Smooth muscle cell (in vitro differentiated cells): ENCODE results near the gene MEIS1. TPM values are rescaled to one million over a fixed set of nuclear protein-coding genes. Genes with fewer than 3 reads are reported as not detected.

Source experiments
- DNase-seq: peaks from one replicate; lab custom pipeline; 2025; ENCODE audit not compliant: unreplicated experiment; lab: John Stamatoyannopoulos, UW
- H2AFZ ChIP-seq: fragments of 200-600 bp; sonication (generic); 2 replicates; pipeline ENCODE4 v1.6.0; 2016; ENCODE audit warnings: antibody characterized with exemption, low read depth, mild to moderate bottlenecking
- H3F3A ChIP-seq: fragments of 200-600 bp; sonication (generic); 2 replicates; pipeline ENCODE4 v1.6.0; 2017; ENCODE audit warnings: antibody characterized with exemption, low read depth
- H3K27ac ChIP-seq: fragments of 200-600 bp; sonication (generic); 2 replicates; pipeline ENCODE4 v1.5.1; 2016; ENCODE audit warnings: low read depth, mild to moderate bottlenecking
- H3K27me3 ChIP-seq: fragments of 200-600 bp; sonication (generic); 2 replicates; pipeline ENCODE4 v1.6.1; 2016; ENCODE audit warnings: low read depth, mild to moderate bottlenecking
- H3K36me3 ChIP-seq: fragments of 200-600 bp; sonication (generic); 2 replicates; pipeline ENCODE4 v1.5.1; 2016; ENCODE audit warnings: low read depth
- H3K4me1 ChIP-seq: fragments of 200-600 bp; sonication (generic); 2 replicates; pipeline ENCODE4 v1.5.1; 2016; ENCODE audit warnings: low read depth
- H3K4me2 ChIP-seq: fragments of 200-600 bp; sonication (generic); 2 replicates; pipeline ENCODE4 v1.6.0; 2016; ENCODE audit warnings: mild to moderate bottlenecking
- H3K4me3 ChIP-seq: fragments of 200-600 bp; sonication (generic); 2 replicates; pipeline ENCODE4 v1.5.1; 2016; ENCODE audit warnings: mild to moderate bottlenecking
- H3K79me2 ChIP-seq: fragments of 200-600 bp; sonication (generic); 2 replicates; pipeline ENCODE4 v1.6.0; 2016; ENCODE audit warnings: low read depth, mild to moderate bottlenecking
- H3K9ac ChIP-seq: fragments of 200-600 bp; sonication (generic); 2 replicates; pipeline ENCODE4 v1.6.0; 2016; ENCODE audit warnings: low read depth
- H3K9me3 ChIP-seq: fragments of 200-600 bp; sonication (generic); replicated peaks from 2 replicates; pipeline ENCODE4 v1.5.1; 2016; ENCODE audit warnings: low read depth
- H4K20me1 ChIP-seq: fragments of 200-600 bp; sonication (generic); 2 replicates; pipeline ENCODE4 v1.6.0; 2016; ENCODE audit warnings: low read depth
- WGBS: methylation state at CpG from one replicate; pipeline ENCODE4 v1.1.7; 2016; ENCODE audit warnings: low lambda C conversion rate; 5-methylcytosine and 5-hydroxymethylcytosine counted together
- polyA plus RNA-seq: library from polyadenylated mRNA; unstranded; fragments of >200 nt; fragmentation: Nextera tagmentation; extraction: Ambion mirVana; gene quantifications from 2 replicates; pipeline ENCODE4 v1.2.1, GENCODE V29; 2016
- total RNA-seq: library from RNA; depleted of rRNA; stranded (reverse); fragments of >200 nt; gene quantifications from 2 replicates; pipeline ENCODE4 v1.2.3, GENCODE V29; 2014
- TF ChIP-seq, protein P1 (sequence below): fragments of 200-600 bp; sonication (generic); IDR thresholded peaks from 2 replicates; pipeline ENCODE4 v1.5.1; 2017; ENCODE audit warnings: borderline replicate concordance, mild to moderate bottlenecking, antibody characterized with exemption; ENCODE audit not compliant: insufficient read depth, poor library complexity, severe bottlenecking

Gene MEIS1
- total and polyA plus RNA-seq, 2 experiments from 2014 or later: 15.6 to 15.8 TPM

DNA sequence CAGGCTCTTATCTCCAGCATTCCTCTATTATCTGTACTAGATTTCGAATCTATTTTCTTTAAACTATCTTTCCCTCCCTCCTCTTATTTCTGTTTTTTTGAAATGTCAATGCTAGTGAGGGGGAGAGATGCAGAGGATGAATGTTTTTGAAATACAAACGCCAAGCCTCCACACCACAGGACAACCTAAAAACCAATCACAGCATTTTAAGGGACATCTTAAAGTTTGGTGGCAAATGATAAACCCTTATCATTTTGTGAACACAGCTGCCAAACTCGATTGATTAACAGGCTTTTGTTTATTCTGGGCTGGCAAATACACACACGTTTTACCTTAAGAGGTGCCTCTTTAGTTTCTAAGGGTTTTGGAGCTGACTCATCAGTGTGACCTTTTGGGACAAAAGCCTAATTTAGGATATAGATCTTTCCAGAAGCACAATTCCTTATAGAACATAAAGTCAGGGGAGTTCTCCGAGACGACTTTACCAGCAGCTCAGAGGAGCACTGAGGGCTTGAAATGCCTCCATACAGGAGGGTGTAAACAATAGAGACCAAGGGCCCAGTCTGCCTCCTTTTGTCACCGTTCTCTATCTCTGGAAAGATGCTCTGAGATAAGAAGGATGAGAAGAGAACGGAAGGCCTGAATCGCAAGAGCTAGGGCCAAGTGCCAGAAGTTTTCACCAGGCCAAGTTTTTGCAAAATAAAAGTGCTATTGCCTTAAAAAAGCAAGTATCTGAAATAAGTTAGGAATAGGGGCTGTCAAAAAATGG, 4.2 kb upstream of the MEIS1 start:
- Histone ChIP-seq H2AFZ (peak overlapping the region; percentile 59), H3K9me3 (no peaks in the 10 kb centered on the region), H3K27ac (no peak overlapping the region), H3K4me2 (no peak overlapping the region), H3K4me3 (peak overlapping the region; percentile 1), H3K79me2 (peaks cover 5% of the 10 kb centered on the region), H3K27me3 (peaks cover 11% of the 10 kb centered on the region), H3F3A (peaks cover 11% of the 10 kb centered on the region), H3K36me3 (no peaks in the 10 kb centered on the region), H3K4me1 (peaks cover 23% of the 10 kb centered on the region), H3K9ac (no peak overlapping the region), H4K20me1 (no peaks in the 10 kb centered on the region)
- TF ChIP-seq, protein P1, sequence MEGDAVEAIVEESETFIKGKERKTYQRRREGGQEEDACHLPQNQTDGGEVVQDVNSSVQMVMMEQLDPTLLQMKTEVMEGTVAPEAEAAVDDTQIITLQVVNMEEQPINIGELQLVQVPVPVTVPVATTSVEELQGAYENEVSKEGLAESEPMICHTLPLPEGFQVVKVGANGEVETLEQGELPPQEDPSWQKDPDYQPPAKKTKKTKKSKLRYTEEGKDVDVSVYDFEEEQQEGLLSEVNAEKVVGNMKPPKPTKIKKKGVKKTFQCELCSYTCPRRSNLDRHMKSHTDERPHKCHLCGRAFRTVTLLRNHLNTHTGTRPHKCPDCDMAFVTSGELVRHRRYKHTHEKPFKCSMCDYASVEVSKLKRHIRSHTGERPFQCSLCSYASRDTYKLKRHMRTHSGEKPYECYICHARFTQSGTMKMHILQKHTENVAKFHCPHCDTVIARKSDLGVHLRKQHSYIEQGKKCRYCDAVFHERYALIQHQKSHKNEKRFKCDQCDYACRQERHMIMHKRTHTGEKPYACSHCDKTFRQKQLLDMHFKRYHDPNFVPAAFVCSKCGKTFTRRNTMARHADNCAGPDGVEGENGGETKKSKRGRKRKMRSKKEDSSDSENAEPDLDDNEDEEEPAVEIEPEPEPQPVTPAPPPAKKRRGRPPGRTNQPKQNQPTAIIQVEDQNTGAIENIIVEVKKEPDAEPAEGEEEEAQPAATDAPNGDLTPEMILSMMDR: no peak
- DNase-seq: no peak
- 13% methylated on average over 9 of the region's 9 CpGs for WGBS

DNA sequence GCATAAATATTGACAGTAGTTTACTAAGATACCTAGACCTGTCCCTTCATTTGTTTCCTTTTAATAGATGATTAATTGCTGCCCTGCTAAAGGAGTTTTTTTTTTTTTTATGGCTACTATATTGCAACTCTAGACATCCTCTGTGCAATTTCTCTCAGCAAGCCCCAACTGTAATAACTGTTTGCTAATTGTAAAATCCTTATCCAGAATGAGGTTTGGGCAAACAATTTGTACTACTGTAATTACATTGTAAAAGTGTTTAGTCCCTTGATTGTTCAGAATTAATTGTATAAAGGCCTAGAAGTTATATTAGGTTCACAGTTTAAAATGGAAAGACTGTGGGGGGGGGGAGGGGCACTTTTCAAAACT, 3.7 kb upstream of the MEIS1 start:
- H3K27me3 ChIP-seq: peaks cover 6% of the 10 kb centered on the region
- no peaks in the 10 kb centered on the region for H3K9me3 ChIP-seq
- TF ChIP-seq, protein P1: no peak
- peaks cover 10% of the 10 kb centered on the region for H3K79me2 ChIP-seq
- peak overlapping the region; percentile 96 for H3K4me2 ChIP-seq
- no peaks in the 10 kb centered on the region for H3K36me3 ChIP-seq
- peaks cover 11% of the 10 kb centered on the region for H3F3A ChIP-seq
- DNase-seq: no peak
- H3K9ac ChIP-seq: no peak overlapping the region
- no peak overlapping the region for H3K27ac ChIP-seq
- H3K4me3 ChIP-seq: peak overlapping the region; percentile 77
- H3K4me1 ChIP-seq: peaks cover 19% of the 10 kb centered on the region
- peak overlapping the region; percentile 59 for H2AFZ ChIP-seq
- H4K20me1 ChIP-seq: no peaks in the 10 kb centered on the region

DNA sequence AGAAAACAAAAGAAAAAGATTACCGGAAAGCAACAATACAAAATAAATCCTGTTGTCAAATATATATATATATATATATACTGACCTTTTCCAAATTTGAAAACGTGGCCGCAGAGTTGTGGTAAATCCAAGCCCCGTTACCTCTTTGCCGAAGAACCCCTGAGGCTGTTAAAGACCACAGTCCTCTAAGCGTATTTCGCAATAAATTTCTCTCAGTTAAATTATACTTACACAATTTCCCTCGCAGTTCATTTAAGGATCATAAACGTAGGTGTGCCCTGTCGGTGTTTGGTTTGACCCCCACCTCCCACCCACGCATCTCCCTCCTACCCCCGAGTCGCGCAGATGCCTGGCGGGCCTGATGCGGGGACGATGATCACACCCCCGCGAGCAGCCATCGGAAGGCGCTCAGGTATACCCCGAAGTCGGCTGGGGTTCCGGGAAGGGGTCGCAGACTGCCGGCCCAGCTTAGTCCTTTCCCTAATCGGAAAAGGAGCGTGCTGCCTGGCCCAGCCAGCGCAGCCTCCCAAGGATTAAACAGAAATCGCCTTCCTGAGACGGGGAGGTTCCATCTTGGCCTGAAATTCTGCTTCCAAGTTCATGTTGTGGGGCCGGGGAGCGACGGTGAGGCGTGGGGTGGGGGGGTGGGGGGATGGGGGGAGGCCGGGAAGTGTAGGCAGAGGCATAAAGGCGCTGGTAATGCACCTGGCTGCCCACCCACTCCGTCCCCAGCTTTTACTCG, 2.9 kb upstream of the MEIS1 start:
- peak overlapping the region; percentile 77 for H2AFZ ChIP-seq
- H3K79me2 ChIP-seq: peaks cover 18% of the 10 kb centered on the region
- H4K20me1 ChIP-seq: no peaks in the 10 kb centered on the region
- WGBS: 7% methylated on average over 38 of the region's 39 CpGs
- no peak overlapping the region for H3K9ac ChIP-seq
- TF ChIP-seq, protein P1: no peak
- H3K36me3 ChIP-seq: no peaks in the 10 kb centered on the region
- H3K9me3 ChIP-seq: no peaks in the 10 kb centered on the region
- H3K27me3 ChIP-seq: no peaks in the 10 kb centered on the region
- peak overlapping the region; percentile 96 for H3K4me2 ChIP-seq
- no peak overlapping the region for H3K27ac ChIP-seq
- H3K4me1 ChIP-seq: peaks cover 25% of the 10 kb centered on the region
- H3F3A ChIP-seq: peaks cover 11% of the 10 kb centered on the region
- peak overlapping the region; percentile 77 for H3K4me3 ChIP-seq
- DNase-seq: no peak
